Fibroblast of lung (primary cell): ENCODE results near the gene UTS2R.

Experiments
- CTCF ChIP-seq, 2 donors: IDR thresholded peaks in 1 of 2; conservative IDR thresholded peaks in 1 of 2; 1 replicate in 1 of 2; 2 replicates in 1 of 2; pipeline ENCODE4 v1.5.1; 2011 to 2012; ENCODE audit warnings: low read length in 2 of 2, control low read depth in 1 of 2, inconsistent platforms in 1 of 2, low read depth in 1 of 2, mild to moderate bottlenecking in 1 of 2
- EZH2 ChIP-seq: IDR thresholded peaks from 2 replicates; pipeline ENCODE4 v1.5.1; 2012; ENCODE audit warnings: low read length, control low read depth, mild to moderate bottlenecking; ENCODE audit errors: missing control alignments

- TF ChIP-seq EZH2 (no peak), CTCF (conservative IDR thresholded peaks at IDR 0.05 in 1 of 2, IDR thresholded peaks at IDR 0.05 in 1 of 2; ENCODE audit: low read depth in 1 of 2, low read length in 2 of 2) (peak; percentile 65 to 81)
Measured at GRCh38 chr17:82414548-82415281, 43.1 kb downstream of the UTS2R start.
